HG02943 (cell line): Measurements from ENCODE around the gene CCDC47.
A peak's percentile ranks its signal among the peaks of the same experiment; 100 is the strongest.
"Not testable (repeated sequence)": the region's sequence is repeated elsewhere in the genome, so short reads cannot be mapped to it uniquely, and the experiment has no call there.

ENCODE experiments used
- ATAC-seq: cut with Tn5 transposase; IDR thresholded peaks from one replicate; pipeline ENCODE4 v1.9.1; 2021; ENCODE audit warnings: mild to moderate bottlenecking, low read depth, moderate library complexity; ENCODE audit not compliant: unreplicated experiment

The CCDC47 gene

GRCh38 chr17:63773272-63774140 is at the start of gene CCDC47:
Gene CCDC47, minus strand, starts transcription at chr17:63773597. Its CDS starts 7,422 bp downstream, at chr17:63766175.
- ATAC-seq = peak; percentile 74

DNA sequence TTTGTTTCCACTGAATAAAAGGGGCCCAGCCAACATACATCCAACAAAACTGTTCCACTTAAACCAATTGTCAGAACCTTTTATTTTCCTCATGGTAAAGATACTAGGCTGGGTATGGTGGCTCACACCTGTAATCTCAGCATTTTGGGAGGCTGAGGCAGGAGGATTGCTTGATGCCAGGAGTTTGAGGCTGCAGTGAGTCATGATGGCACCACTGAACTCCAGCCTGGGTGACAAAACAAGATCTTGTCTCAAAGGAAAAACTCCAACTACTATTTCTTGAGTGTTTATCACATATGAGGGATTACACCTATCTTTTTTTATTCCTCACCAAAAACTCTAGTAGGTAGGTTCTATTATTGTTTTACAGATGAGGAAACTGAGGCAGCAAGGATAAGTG is 49.1 kb upstream of the CCDC47 start:
- no peak for ATAC-seq

DNA sequence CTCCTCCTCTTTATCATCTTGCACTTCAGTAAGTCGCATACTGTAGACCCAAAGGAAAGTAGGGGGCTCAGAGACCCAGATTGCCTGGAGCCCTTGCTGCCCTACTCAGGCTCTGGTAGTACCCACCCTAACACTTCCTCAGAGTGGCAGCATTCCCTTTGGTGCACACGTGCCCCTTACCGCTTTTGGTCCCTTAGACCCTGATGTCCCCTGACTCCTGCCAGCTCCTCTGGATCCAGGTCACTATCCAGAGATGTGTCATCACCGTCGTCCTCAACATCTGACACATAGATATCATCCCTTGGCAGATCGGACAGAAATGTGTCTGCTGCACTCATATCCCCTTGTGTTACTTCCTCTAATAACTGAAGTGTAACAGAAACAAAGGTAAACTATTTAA is 48.4 kb upstream of the CCDC47 start:
- no peak for ATAC-seq

DNA sequence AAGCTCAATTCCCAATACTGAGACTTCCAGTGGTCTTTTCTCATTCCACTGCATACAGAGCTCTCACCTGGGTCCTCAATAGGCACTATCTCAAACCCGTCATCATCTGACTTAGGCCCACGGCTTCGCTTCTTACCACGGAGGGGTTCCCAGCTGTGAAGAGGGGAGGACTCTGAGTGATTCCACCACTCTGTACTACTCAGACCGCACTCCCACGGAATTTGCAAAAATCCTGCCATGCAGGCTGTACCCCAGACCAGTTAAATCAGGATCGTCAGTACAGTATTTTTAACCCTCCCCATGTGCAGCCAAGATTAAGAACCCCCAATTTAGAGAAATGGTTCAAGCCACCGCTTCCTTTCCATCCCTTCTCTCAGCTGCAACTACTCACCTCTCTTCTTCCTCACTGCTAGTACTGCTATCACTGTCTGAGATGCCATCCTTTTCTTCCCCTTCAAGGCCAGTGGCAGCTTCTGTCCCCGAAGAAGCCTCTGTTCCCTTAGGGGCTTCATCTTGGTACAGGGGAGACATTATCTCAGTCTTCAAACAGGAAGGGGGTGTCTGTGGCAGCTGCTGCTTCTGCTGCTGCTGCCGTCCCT is 47.7 kb upstream of the CCDC47 start:
- no peak for ATAC-seq

- no peak for ATAC-seq
Measured at GRCh38 chr17:63819585-63820537, 46.5 kb upstream of the CCDC47 start.

- no peak for ATAC-seq
Measured at GRCh38 chr17:63819131-63819530, 45.7 kb upstream of the CCDC47 start.

DNA sequence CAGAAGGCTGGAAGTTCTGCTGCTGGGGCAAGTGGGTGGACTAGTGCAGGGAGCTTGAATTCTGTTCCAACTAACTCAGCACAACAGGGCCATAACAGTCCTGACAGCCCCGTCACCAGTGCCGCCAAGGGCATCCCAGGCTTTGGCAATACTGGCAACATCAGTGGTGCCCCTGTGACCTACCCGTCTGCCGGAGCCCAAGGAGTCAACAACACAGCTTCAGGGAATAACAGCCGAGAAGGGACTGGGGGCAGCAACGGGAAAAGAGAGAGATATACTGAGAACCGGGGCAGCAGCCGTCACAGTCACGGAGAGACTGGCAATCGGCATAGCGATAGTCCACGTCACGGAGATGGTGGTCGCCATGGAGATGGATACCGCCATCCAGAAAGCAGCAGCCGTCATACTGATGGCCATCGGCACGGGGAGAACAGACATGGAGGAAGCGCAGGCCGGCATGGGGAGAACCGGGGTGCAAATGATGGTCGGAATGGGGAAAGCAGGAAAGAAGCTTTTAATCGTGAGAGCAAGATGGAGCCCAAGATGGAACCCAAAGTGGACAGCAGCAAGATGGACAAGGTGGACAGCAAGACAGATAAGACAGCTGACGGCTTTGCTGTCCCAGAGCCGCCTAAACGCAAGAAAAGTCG is 44.5 kb upstream of the CCDC47 start:
- no peak for ATAC-seq

- no peak for ATAC-seq
Measured at GRCh38 chr17:63816669-63817068, 43.3 kb upstream of the CCDC47 start.

GRCh38 chr17:63816123-63816522 is 42.7 kb upstream of the CCDC47 start:
- no peak for ATAC-seq

GRCh38 chr17:63809970-63810369 is 36.6 kb upstream of the CCDC47 start:
- no peak for ATAC-seq

DNA sequence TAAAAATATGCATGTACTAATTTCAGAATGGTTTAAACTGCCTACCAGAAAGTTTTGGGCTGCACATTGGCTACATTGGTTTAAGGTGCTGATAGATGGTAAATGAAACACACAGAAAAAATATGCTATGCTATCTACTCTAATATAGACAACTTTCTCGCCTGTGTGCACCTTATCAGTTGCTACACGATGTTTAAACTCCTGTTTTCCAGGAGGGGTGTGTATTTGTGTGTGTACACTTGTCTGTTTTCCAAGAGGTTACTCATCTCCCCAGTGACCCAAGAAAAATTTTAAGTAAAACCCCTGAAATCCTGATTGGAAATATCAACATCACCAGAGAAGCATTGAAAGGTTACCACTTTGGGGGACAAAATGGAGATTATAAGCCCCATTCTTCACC is 32.2 kb upstream of the CCDC47 start:
- no peak for ATAC-seq

DNA sequence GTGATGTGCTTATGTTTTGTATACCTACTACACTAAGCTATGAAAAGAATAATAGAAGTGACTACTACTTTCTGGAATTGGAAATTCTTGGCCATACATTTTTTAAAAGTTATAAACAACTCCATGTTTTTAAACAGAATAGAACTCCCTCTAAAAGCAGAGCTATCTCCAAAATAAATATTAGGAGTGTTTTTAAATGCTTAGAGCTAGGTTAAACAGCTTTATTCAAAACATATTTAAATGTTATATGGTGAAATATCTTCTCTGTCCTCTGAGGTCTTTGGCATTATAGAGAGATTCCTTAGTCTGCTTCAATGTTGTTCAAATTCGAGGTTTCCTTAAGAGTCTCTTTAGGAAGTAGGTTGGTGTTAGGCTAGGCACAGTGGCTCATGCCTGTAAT is 30.9 kb upstream of the CCDC47 start:
- no peak for ATAC-seq

- ATAC-seq = no peak
Measured at GRCh38 chr17:63800783-63801182, 27.4 kb upstream of the CCDC47 start.

DNA sequence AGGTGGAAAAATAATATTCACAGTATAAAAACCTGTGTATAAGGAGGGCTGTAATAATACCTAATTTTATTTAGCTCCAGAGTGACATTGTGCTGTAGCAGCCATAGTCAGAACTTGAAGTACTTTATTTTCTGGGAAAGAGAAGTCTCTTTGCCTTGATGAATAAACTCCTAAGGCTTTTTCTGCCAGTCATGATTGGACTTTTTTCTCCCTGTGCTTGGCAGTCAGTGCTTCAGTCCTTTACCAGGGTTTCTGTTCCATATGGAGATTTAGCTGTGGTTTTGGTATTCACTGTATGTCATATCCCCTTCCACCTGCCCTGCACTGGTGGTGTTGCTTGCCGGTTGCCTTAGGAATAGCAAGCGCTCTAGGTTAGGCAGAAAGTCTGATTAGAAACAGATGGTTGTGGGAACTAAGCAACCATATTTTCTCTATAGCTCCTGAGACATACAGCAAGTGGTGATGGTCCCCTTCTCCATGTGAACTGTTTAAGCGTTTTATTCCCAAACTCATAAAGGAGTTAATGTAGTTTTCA is 25.2 kb upstream of the CCDC47 start:
- ATAC-seq = no peak

DNA sequence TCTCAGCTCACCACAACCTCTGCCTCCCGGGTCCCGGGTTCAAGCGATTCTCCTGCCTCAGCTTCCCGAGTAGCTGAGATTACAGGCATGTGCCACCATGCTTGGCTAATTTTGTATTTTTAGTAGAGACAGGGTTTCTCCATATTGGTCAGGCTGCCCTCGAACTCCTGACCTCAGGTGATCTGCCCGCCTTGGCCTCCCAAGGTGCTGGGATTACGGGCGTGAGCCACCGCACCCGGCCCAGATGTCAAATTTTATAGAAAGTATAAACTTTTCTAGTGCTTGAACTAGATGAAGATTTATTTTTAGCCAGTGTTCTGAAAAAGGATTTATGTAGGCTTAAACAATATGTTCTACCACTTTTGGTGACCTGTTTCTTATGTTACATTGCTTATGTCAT is 23.0 kb upstream of the CCDC47 start:
- not testable (repeated sequence) for ATAC-seq

DNA sequence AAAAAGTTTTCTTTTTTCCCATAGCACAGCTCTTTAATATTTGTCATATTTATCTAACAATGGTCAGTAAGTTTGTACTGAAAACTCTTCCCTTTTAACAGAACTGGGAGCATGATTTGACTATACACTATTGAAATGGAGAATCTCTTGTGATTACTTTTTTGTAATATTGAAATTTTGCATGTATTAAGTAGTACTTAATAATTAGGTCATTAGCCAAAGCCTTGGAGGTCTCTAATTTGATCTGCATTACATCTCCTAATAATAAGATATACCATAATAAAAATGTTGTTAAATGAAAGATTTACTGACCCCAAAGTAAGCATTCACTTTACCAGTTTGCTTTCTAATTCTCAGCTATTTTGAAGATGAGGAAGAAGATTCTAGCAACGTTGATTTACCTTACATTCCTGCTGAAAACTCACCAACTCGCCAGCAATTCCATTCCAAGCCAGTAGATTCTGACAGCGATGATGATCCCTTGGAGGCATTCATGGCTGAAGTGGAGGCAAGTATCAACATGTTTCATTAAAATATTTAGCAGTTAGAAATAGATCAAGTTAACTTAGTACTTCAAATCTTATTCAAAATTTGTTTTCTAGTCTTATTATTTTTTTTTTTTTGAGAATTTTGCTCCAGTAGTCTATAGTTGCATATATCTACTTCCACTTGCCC is 18.8 kb upstream of the CCDC47 start:
- ATAC-seq = no peak

DNA sequence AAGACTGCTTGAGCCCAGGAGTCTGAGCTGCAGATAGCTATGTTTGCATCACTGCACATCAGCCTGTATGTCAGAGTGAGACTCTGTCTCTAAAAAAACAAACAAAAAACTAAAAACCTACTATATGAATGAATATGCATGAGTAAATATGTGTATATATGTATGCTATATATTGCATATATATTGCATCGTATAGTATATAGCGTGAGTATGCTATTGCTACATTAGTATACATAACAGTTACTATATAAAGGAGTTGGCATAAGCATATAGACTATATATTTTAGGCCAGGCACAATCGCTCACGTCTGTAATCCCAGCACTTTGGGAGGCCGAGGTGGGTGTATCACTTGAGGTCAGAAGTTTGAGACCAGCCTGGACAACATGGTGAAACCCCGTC is 16.7 kb upstream of the CCDC47 start:
- no peak for ATAC-seq

DNA sequence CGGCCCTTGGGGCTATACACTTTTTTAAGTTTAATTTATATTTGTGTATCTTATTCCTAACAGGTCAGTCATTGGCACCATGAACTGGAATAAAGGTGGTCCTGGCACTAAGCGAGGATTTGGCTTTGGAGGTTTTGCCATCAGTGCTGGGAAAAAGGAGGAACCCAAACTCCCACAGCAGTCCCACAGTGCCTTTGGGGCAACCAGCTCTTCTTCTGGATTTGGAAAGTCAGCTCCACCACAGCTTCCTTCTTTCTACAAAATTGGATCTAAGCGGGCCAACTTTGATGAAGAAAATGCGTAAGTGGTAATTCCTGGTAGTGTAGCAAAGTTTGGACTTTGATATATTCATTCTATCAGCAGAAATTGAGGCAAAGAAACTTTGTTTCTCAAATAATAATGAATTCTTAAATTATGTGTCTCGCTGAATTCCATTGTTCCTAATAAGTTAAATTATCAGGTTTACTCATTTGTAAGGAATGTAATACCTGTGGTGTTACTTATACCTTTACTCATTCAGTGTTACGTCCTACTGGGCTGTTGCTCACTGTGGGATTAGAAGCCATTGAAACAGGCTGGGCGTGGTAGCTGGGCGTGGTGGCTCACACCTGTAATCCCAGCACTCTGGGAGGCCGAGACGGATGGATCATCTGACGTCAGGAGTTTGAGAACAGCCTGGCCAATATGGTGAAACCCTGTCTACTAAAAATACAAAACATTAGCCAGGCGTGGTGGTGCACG is 13.7 kb upstream of the CCDC47 start:
- ATAC-seq = no peak

DNA sequence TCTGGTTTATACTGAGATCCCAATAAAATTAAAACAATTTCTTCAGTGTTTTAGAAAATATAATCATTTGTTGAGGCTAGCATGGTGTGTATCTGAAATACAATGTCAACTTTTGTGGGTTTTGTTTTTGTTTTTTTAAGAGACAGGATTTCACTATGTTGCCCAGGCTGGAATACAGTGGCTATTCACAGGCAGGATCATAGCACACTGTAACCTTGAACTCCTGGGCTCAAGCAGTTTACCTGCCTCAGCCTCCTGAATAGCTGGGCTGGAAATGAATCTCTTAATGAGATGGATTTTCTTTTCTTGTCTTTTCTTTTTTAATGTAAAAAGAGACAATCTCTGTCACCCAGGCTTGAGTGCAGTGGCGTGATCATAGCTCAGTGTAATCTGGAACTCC is 12.7 kb upstream of the CCDC47 start:
- ATAC-seq = no peak
